HAP-1 (cell line): ENCODE measurements around the gene TEPSIN.
"Not testable (repeated sequence)": the region's sequence is repeated elsewhere in the genome, so short reads cannot be mapped to it uniquely, and the experiment has no call there.

Experiments
- DNase-seq, 2 experiments: peaks; one replicate each; pipeline ENCODE4 v3.0.0-alpha.2; 2016 to 2020; ENCODE audit warnings: low spot score in 2 of 2
- H3K27me3 ChIP-seq: fragments of 250-450 bp; sonication (Bioruptor Pico); 2 replicates; pipeline ENCODE4 v1.5.1; 2020; ENCODE audit warnings: low read depth, mild to moderate bottlenecking, moderate library complexity
- H3K36me3 ChIP-seq: fragments of 250-450 bp; sonication (Bioruptor Pico); replicated peaks from 2 replicates; pipeline ENCODE4 v1.5.1; 2020; ENCODE audit warnings: mild to moderate bottlenecking
- H3K4me1 ChIP-seq: fragments of 250-450 bp; sonication (Bioruptor Pico); 2 replicates; pipeline ENCODE4 v1.5.1; 2020; ENCODE audit warnings: mild to moderate bottlenecking
- H3K4me3 ChIP-seq: fragments of 250-450 bp; sonication (Bioruptor Pico); 2 replicates; pipeline ENCODE4 v1.5.1; 2020; ENCODE audit warnings: mild to moderate bottlenecking, moderate library complexity
- H3K9me3 ChIP-seq: fragments of 250-450 bp; sonication (Bioruptor Pico); 2 replicates; pipeline ENCODE4 v1.5.1; 2020; ENCODE audit warnings: mild to moderate bottlenecking, moderate library complexity
- in situ Hi-C: fragments of 300-500 bp; cut with MboI; formaldehyde crosslinking; loops from 3 replicates; pipeline ENCODE4 v1.14.3; 2020; ENCODE audit warnings: low sequenced_read_pairs, inconsistent platforms, mixed read lengths

TEPSIN gene

DNA sequence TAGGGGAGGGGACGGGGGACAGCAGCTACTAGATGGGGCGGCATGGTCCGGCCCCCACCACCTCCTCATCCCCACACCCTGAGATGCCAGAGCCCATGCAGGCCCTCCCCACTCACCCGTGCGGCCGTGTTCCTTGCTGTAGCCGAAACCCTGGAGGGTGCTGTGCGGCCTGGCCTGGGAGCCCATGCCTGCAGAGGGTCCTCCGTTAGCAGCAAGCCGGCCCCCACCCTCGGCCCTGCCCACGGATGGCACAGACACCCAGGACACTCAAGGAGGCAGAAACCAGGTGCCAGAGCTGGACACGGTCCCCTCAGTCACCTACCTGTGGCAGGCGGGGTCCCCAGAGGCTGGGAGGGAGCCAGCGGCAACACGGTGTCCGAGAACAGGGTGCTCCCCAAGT is 5.5 kb downstream of the TEPSIN start:
- Histone ChIP-seq H3K4me1 (no peaks in the 10 kb centered on the region), H3K36me3 (peaks cover 7% of the 10 kb centered on the region), H3K27me3 (no peaks in the 10 kb centered on the region), H3K4me3 (no peak overlapping the region), H3K9me3 (no peaks in the 10 kb centered on the region)
- in situ Hi-C loops, result no loop called here
- no peak for DNase-seq

DNA sequence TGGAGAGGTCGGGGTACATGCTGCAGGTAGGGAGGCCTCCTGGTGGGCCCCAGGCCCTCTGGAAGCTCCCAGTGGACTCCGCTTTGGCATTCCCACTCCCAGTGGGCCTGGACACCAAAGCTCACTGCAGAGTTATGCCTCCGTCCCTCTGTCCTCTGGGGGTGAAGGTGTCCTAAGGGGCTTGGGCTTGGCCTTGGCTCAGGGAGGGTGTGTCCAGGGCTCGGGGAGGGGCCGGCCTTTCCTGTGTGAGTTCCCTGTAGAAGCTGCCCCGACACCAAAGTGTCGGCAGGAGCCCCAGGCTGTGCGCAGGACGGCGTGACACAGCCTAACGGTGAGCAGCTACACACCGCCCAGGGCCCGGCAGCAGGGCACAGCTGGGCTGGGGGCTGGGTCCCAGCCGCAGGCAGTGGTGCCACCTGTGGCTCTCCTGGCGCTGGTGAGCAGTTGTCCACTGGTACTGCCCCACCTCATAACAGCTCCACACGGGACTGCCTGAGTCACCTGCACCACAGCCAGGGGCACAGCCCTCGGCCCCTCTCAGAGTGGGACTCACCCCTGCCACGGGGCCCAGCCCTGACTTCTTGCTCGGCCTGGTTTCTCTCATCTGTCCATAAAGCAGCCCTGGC is 6.1 kb downstream of the TEPSIN start:
- peaks cover 7% of the 10 kb centered on the region for H3K36me3 ChIP-seq
- no peaks in the 10 kb centered on the region for H3K9me3 ChIP-seq
- no peaks in the 10 kb centered on the region for H3K4me1 ChIP-seq
- no peaks in the 10 kb centered on the region for H3K27me3 ChIP-seq
- H3K4me3 ChIP-seq, result no peak overlapping the region
- DNase-seq, result no peak
- in situ Hi-C loops, result no loop called here

DNA sequence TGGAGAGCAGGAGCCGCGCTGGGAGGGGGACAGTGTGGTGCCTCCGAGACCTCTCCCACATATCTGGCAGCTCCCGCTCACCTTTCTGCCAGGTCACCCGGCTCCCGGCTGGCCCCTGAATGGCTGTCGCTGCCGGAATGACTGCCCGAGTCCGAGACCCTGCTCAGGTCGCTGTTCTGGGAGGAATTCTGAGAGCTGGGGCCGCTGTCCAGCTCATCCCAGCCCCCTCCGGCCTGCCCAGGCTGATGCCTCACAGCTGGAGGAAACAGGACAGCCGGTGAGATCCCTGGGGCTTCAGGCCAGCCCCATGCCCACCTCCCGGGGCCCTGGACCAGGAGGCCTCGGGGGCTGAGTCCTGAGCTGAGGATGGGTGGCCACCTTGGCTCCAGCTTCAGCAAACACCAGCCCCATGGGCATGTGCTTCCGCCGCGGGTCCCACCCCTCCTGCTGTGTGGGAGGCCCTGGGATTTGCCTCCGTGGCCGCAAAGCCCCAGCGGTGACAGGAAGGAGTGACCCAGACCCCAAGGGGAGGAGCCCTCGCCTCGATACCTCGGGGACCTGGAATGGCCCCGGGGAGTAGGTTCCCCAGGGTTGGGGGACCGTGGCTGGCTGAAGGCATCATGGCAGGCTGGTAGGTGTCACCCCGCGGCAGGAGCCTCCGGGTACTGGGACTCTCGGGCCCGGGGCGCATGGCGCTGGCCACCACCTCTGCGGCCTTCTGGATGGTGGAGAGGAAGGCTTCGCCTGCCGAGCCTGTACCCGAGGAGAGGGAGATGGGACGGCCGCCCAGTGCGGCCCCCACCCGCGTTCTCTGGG is 6.9 kb downstream of the TEPSIN start:
- no peaks in the 10 kb centered on the region for H3K4me1 ChIP-seq
- no peaks in the 10 kb centered on the region for H3K9me3 ChIP-seq
- H3K27me3 ChIP-seq, result no peaks in the 10 kb centered on the region
- in situ Hi-C loops, result no loop called here
- H3K36me3 ChIP-seq, result peaks cover 7% of the 10 kb centered on the region
- DNase-seq, result no peak
- no peak overlapping the region for H3K4me3 ChIP-seq

DNA sequence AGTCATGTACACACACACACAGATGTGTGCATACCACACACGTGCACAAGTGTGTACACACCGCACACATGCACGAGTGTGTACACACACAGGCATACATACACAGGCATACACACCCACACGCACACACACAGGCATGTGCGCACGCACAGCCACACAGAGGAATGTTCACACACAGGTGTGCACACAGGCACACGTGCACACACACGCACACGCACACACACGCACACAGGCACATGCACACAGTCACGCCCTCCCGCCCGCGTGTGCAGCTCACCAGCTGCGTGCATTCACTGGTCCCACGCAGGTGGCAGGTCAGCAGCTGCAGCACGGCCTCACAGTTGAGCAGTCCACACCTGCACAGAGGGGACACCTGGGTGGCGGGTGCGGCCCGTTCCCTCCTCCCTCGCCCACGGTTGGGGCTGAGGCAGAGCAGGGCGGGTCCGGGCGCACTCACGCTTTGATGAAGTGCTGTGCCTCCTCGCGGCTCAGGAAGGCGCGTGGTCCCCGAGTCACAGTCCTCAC is 7.7 kb downstream of the TEPSIN start:
- Histone ChIP-seq H3K9me3 (peaks cover 1% of the 10 kb centered on the region; the same call in 1 of the 2 replicates), H3K4me3 (no peak overlapping the region), H3K4me1 (no peaks in the 10 kb centered on the region), H3K36me3 (peaks cover 7% of the 10 kb centered on the region), H3K27me3 (no peaks in the 10 kb centered on the region)
- in situ Hi-C loops, result no loop called here
- DNase-seq, result no peak

DNA sequence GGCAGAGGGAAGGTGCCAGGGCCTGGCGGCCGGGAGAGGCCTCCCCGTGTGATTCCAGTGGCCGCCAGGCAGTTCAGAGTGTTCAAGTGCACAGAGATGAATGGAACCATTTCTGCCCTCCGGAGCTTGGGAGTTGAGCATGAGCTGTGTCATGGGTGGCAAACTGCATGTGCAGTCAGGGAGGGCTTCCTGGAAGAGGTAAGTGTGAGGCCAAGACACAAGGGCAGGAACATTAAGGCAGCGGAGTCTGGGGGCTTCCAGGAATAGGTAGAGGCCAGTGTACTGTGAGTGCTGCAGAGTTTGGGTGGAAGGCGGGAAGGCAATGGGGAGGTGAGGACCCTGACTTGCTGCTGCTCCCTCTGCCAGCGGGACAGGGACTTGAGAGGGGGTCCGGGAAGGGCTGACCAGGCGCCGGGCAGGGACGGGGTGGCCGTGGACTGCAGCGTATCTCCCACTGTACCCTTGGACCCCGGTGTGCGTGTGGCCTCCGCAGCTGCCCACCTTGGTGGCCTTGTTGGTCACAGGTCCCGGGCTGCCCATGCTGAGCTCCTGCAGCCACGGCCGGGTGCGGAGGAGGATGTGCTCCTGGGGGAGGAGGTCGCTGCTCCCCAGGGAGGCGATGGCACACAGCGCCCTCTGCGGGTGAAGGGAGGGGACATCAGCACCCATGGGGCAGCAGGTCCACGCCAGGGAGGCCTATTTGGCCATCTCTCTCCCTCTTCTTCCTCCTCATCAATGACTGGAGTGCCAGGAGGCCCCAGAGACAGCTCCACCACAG is 8.6 kb downstream of the TEPSIN start:
- Histone ChIP-seq H3K4me3 (no peak overlapping the region), H3K36me3 (peaks cover 7% of the 10 kb centered on the region), H3K27me3 (no peaks in the 10 kb centered on the region), H3K4me1 (no peaks in the 10 kb centered on the region), H3K9me3 (peaks cover 2% of the 10 kb centered on the region; the same call in 1 of the 2 replicates)
- in situ Hi-C loops, result no loop called here
- peak in 1 of 2 experiments; percentile 70 for DNase-seq

DNA sequence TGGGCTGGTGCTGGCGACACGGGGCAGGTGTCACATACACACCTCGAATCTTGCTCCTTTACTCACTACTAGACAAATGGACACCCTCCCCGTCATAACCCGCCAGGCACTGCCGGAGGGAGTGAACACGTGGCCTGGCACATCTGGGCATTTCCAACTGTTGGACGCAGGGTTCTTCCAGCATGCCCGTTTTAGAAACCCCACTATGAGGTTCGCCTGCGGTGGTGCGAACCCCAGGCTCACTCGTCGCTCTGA is 9.3 kb downstream of the TEPSIN start:
- in situ Hi-C loops, result no loop called here

DNA sequence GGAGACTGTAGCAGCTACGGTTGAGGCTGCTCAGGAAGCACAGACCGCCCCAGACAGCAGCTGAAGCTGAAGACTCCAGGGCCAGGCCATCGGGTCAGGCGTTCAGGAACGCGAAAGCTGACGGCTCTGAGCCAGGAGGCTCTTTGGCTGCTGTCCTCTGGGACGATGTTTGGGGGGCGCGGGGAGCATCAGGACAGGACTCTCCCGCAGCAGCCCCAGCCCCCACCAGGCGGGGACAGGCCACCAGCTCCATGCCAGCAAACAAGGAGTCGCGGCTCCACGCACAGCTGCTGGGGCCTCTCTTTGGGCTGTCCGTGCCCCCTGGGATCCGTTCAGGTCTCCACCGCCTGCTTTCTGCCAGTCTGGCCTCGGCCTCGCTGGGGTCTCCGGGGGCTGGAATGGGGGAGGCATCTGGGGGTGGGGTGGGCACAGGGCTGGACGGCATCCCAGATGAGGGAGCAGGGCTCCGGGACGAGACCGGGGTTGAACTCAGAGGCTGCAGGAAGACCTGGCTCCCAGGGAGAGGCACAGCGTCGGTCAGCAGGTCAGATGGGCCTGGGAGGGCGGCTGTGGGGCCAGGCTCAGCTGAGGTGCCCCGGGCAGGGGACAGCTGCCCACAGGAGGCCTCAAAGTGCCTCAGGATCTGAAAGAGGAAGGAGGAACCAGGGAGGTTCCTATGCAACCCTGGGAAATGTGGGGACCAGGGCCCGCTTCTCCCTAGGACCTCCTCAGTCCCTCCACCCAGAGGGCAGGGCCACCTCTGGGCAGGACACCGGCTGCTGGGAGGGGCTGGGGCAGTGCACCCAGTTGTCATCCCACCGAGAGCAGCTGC is 9.8 kb downstream of the TEPSIN start:
- H3K36me3 ChIP-seq, result peaks cover 7% of the 10 kb centered on the region
- in situ Hi-C loops, result no loop called here
- peaks cover 2% of the 10 kb centered on the region; the same call in 1 of the 2 replicates for H3K9me3 ChIP-seq
- H3K4me1 ChIP-seq, result no peaks in the 10 kb centered on the region
- DNase-seq, result no peak
- H3K27me3 ChIP-seq, result no peaks in the 10 kb centered on the region
- no peak overlapping the region for H3K4me3 ChIP-seq

More for the DNA sequence above, 9.3 kb downstream of the TEPSIN start:
- Histone ChIP-seq H3K36me3 (peaks cover 7% of the 10 kb centered on the region), H3K4me1 (no peaks in the 10 kb centered on the region), H3K27me3 (no peaks in the 10 kb centered on the region), H3K4me3 (no peak overlapping the region), H3K9me3 (peaks cover 2% of the 10 kb centered on the region; the same call in 1 of the 2 replicates)
- DNase-seq, result no peak

DNA sequence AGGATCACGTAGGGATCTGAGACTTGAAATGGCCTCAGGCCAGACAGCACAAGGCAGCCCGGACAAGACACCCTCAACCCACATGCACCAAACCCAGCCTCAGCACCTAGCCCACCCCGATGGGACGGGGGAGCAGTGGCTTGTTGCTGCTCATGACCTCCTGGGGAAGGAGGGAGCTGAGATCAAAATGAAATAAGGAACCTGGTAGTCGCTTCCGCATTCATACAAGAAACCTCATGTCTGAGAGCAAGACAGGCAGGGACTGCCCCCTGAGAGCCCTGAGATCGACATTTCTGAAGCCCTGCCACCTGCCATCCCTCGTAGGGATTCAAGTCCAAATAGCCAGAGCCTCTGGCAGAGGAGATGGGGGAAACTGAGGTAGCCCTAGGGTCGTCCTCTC is 10.4 kb downstream of the TEPSIN start:
- Histone ChIP-seq H3K36me3 (peaks cover 7% of the 10 kb centered on the region), H3K9me3 (peaks cover 2% of the 10 kb centered on the region; the same call in 1 of the 2 replicates), H3K4me3 (no peak overlapping the region), H3K27me3 (no peaks in the 10 kb centered on the region), H3K4me1 (peaks cover 3% of the 10 kb centered on the region)
- no peak for DNase-seq
- in situ Hi-C loops, result no loop called here

DNA sequence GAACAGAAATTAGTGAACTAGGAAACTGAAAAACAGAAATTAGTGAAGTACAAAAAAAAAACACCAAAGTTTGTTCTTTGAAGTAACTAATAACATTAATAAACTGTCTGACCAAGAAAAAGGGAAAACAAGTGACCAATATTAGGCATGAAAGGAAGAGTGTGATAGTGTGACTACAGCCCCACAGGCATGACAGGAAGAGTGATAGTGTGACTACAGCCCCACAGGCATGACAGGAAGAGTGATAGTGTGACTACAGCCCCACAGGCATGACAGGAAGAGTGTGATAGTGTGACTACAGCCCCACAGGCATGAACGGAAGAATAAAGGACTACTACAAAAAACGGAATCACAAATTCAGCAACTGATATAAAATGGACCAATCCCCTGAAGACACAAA is 11.2 kb downstream of the TEPSIN start:
- H3K27me3 ChIP-seq, H3K36me3 ChIP-seq, DNase-seq, H3K9me3 ChIP-seq, H3K4me1 ChIP-seq, H3K4me3 ChIP-seq, in situ Hi-C loops: not testable (repeated sequence)

DNA sequence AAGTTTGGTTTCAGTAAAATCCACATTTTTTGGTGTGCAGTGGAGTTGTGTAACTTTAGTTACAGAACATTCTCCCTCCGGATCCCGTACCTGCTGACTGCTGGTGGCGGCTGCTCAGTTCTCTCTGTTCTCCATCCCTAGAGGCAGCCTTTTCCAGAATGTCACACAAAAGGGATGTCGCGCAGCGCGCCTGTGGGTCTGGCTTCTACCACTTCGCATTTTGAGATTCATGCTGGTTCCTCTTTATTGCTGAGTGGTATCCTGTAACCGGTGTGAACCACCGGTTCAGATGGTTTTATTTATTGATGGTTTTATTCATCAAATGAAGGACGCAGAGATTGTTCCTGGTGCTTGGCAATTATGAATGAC is 15.1 kb downstream of the TEPSIN start:
- no peak overlapping the region for H3K4me3 ChIP-seq
- no peak for DNase-seq
- peaks cover 2% of the 10 kb centered on the region; the same call in 1 of the 2 replicates for H3K9me3 ChIP-seq
- no peaks in the 10 kb centered on the region; the same call in 1 of the 2 replicates for H3K36me3 ChIP-seq
- no peaks in the 10 kb centered on the region for H3K27me3 ChIP-seq
- in situ Hi-C loops, result no loop called here
- H3K4me1 ChIP-seq, result peaks cover 6% of the 10 kb centered on the region

DNA sequence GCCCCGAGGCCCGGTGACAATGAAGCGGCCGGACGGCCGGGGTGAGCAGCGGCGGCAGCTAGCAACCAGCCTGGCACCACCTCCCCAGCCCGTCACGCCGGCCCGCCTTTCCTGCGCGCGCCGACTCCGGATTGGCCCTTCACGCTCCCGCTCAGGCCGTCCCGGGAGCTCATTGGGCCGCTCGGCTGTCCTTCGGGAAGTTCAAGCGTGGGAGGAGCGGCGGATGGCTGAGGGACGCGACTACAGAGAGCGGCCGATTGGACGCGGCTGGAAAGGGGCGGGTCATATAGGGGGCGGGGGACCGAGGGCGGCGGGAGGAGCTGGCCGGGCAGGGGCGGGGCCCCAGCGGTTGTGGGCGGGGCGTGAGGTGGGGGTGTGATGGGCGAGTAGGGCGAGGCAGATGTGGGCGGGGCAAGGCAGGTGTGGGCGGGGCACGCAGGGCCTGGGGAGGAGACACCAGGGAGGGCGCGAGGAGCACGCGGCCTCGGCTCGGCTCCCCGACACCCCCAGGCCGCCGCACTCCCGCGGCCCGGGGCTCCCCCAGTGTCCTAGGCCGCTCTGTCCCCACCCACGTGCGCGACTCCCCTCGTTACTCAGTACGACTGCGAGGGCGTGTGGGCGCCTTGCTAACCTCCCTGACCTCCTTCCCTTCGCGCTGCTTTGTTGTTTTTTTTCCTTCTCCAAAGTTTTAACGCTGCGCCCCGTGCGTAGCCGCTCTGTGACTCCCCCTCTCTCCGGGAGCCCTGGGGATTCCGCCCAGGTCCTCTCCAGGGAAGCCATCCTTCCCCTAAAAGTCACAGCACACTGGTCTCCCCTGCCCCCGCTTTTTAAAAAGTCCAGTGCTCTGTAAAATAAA is 15.7 kb downstream of the TEPSIN start, which contains the start of gene CEP131:
TSS of gene CEP131 (minus strand) at position 60 of the 856 bp plus-strand sequence. CDS start 2,909 bp downstream, outside the sequence.
- no peaks in the 10 kb centered on the region for H3K27me3 ChIP-seq
- H3K4me3 ChIP-seq, result peak within 1 kb of the TSS; percentile 55
- in situ Hi-C loops, result no loop called here
- peaks cover 2% of the 10 kb centered on the region; the same call in 1 of the 2 replicates for H3K9me3 ChIP-seq
- DNase-seq, result peak; percentile 94 to 100
- H3K36me3 ChIP-seq, result no peaks in the 10 kb centered on the region; the same call in 1 of the 2 replicates
- peaks cover 6% of the 10 kb centered on the region for H3K4me1 ChIP-seq

DNA sequence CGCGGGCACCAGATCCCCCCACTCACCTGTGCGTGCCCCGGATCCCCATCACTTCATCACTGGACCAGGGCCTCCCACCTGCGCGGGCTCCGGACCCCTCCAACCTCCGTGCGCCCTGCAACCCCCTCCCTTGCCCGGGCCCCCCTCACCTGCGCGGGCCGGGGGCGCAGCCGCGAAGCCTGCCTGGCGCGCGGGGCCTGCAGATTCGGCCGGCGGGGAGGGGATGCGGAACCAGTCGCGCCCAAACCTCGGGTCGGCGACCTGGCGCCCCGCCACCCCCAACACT is 16.3 kb downstream of the TEPSIN start:
- in situ Hi-C loops, result no loop called here
- Histone ChIP-seq H3K4me3 (peak overlapping the region; percentile 55), H3K27me3 (no peaks in the 10 kb centered on the region), H3K4me1 (peaks cover 6% of the 10 kb centered on the region), H3K9me3 (peaks cover 2% of the 10 kb centered on the region; the same call in 1 of the 2 replicates), H3K36me3 (no peaks in the 10 kb centered on the region; the same call in 1 of the 2 replicates)
- DNase-seq, result no peak
